Breast epithelium (tissue), 4 donors: Measurements from ENCODE around the gene GSX2. TPM values are rescaled to one million over a fixed set of nuclear protein-coding genes. Genes with fewer than 3 reads are reported as not detected.

Experiments
- DNase-seq, 2 donors: peaks; one replicate each; pipeline ENCODE4 v3.0.0-alpha.2; 2019; ENCODE audit warnings: low spot score in 2 of 2
- H3K27ac ChIP-seq, 2 donors: fragments of 200-600 bp; sonication (generic) in 1 of 2; one replicate each; pipeline ENCODE4 v1.5.1; 2016 to 2019; ENCODE audit warnings: mild to moderate bottlenecking in 1 of 2
- H3K27me3 ChIP-seq, 2 donors: fragments of 200-600 bp; sonication (generic) in 1 of 2; one replicate each; pipeline versions ENCODE4 v1.5.1 to v1.6.0; 2017 to 2019; ENCODE audit warnings: control low read depth in 1 of 2, mild to moderate bottlenecking in 1 of 2
- H3K36me3 ChIP-seq: fragments of 200-600 bp; one replicate; pipeline ENCODE4 v1.5.1; 2019
- H3K4me1 ChIP-seq, 2 donors: fragments of 200-600 bp; sonication (generic); one replicate each; pipeline ENCODE4 v1.5.1; 2016 to 2019; ENCODE audit warnings: control low read depth in 1 of 2
- H3K4me3 ChIP-seq, 3 donors: fragments of 200-600 bp; sonication (generic); 1 replicate in 2 of 3; 2 replicates in 1 of 3; pipeline ENCODE4 v1.5.1; 2016 to 2019; ENCODE audit warnings: mild to moderate bottlenecking in 3 of 3, moderate library complexity in 2 of 3
- H3K9me3 ChIP-seq, 2 donors: fragments of 200-600 bp; sonication (generic) in 1 of 2; one replicate each; pipeline ENCODE4 v1.5.1; 2016 to 2019; ENCODE audit warnings: control low read depth in 1 of 2
- CTCF ChIP-seq, 3 donors: fragments of 450-650 bp; IDR thresholded peaks; one replicate each; pipeline ENCODE4 v1.5.1; 2016 to 2017; ENCODE audit warnings: antibody characterized with exemption in 3 of 3, mild to moderate bottlenecking in 3 of 3, moderate library complexity in 3 of 3
- POLR2A ChIP-seq: fragments of 450-650 bp; IDR thresholded peaks from one replicate; pipeline ENCODE4 v1.6.1; 2016; ENCODE audit warnings: antibody characterized with exemption, mild to moderate bottlenecking, moderate library complexity
- POLR2AphosphoS5 ChIP-seq, 3 donors: sonication (generic); formaldehyde crosslinking; IDR thresholded peaks; one replicate each; pipeline ENCODE4 v1.6.1; 2017; ENCODE audit warnings: antibody characterized with exemption in 3 of 3
- intact Hi-C: fragments of 100-400 bp; cut with DNase I; formaldehyde crosslinking; loops from one replicate; pipeline ENCODE4 v1.15.1; 2023; ENCODE audit warnings: low total_unique reads
- total RNA-seq, 3 donors: library from RNA; depleted of rRNA; stranded (reverse); fragments of >200 nt; gene quantifications; one replicate each; pipeline ENCODE4 v1.1.0, GENCODE V29; 2016

GSX2 gene
- total RNA-seq, 3 donors from 2014 or later, result not detected

- peak overlapping the region; percentile 53 to 69 for H3K27ac ChIP-seq
- no peaks in the 10 kb centered on the region for H3K9me3 ChIP-seq
- DNase-seq, result peak in 1 of 2 donors; percentile 53
- H3K4me1 ChIP-seq, result no peaks in the 10 kb centered on the region
- peaks cover 0 to 18% of the 10 kb centered on the region in 2 donors for H3K27me3 ChIP-seq
- H3K4me3 ChIP-seq, result peak overlapping the region; percentile 42 to 68 (median 51)
- intact Hi-C loops, result no loop called here
- H3K36me3 ChIP-seq, result no peaks in the 10 kb centered on the region
- TF ChIP-seq POLR2AphosphoS5 (IDR thresholded peaks at IDR 0.05), result peak in 1 of 3 donors; percentile 13
- no peak for TF ChIP-seq CTCF (IDR thresholded peaks at IDR 0.05)
- no peak for TF ChIP-seq POLR2A
These were observed 8.9 kb upstream of the GSX2 start for GRCh38 chr4:54090804-54091623.

GRCh38 chr4:54091637-54092404, 8.1 kb upstream of the GSX2 start:
- no peaks in the 10 kb centered on the region for H3K36me3 ChIP-seq
- peak in 1 of 2 donors; percentile 62 for DNase-seq
- H3K4me3 ChIP-seq, result peak overlapping the region; percentile 42 to 68 (median 51)
- intact Hi-C loops, result no loop called here
- no peak for TF ChIP-seq CTCF (IDR thresholded peaks at IDR 0.05)
- TF ChIP-seq POLR2AphosphoS5 (IDR thresholded peaks at IDR 0.05), result peak in 1 of 3 donors; percentile 27
- no peaks in the 10 kb centered on the region for H3K9me3 ChIP-seq
- no peaks in the 10 kb centered on the region for H3K4me1 ChIP-seq
- peak overlapping the region; percentile 53 to 69 for H3K27ac ChIP-seq
- peaks cover 0 to 26% of the 10 kb centered on the region in 2 donors for H3K27me3 ChIP-seq

- Histone ChIP-seq H3K27me3 (peaks cover 2 to 35% of the 10 kb centered on the region in 2 donors), H3K4me1 (no peaks in the 10 kb centered on the region), H3K27ac (peak overlapping the region; percentile 53 to 69), H3K4me3 (peak overlapping the region; percentile 42 to 68 (median 51)), H3K36me3 (no peaks in the 10 kb centered on the region), H3K9me3 (no peaks in the 10 kb centered on the region)
- DNase-seq, result no peak
- intact Hi-C loops, result no loop called here
- no peak for TF ChIP-seq CTCF (IDR thresholded peaks at IDR 0.05)
- no peak for TF ChIP-seq POLR2A
- no peak for TF ChIP-seq POLR2AphosphoS5 (IDR thresholded peaks at IDR 0.05)
These were observed 7.3 kb upstream of the GSX2 start for GRCh38 chr4:54092405-54093323.

- no peak for DNase-seq
- Histone ChIP-seq H3K27ac (no peak overlapping the region), H3K4me1 (no peaks in the 10 kb centered on the region), H3K27me3 (peaks cover 2 to 42% of the 10 kb centered on the region in 2 donors), H3K9me3 (no peaks in the 10 kb centered on the region), H3K4me3 (no peak overlapping the region), H3K36me3 (no peaks in the 10 kb centered on the region)
- TF ChIP-seq CTCF (IDR thresholded peaks at IDR 0.05) (no peak), POLR2AphosphoS5 (IDR thresholded peaks at IDR 0.05) (no peak), POLR2A (no peak)
- intact Hi-C loops, result no loop called here
These were observed 6.4 kb upstream of the GSX2 start for GRCh38 chr4:54093324-54094240.
